Erythroblast (primary cell): ENCODE results near the gene NOP9.

Experiments used
- DNase-seq, 2 experiments: peaks; one replicate each; lab custom pipeline; 2025; lab: John Stamatoyannopoulos, UW
- GATA1 ChIP-seq: IDR thresholded peaks from 2 replicates; pipeline ENCODE4 v1.6.1; 2011; ENCODE audit warnings: low read depth, mild to moderate bottlenecking, control low read depth, low read length, moderate library complexity
- POLR2A ChIP-seq: IDR thresholded peaks from 2 replicates; pipeline ENCODE4 v1.6.1; 2011; ENCODE audit warnings: mild to moderate bottlenecking, low read length

The NOP9 gene

GRCh38 chr14:24312736-24313507, 13.3 kb downstream of the NOP9 start:
- TF ChIP-seq POLR2A (no peak), GATA1 (no peak)
- no peak for DNase-seq

GRCh38 chr14:24313913-24314312, 14.3 kb downstream of the NOP9 start:
- DNase-seq = no peak
- TF ChIP-seq POLR2A = no peak
- no peak for TF ChIP-seq GATA1

GRCh38 chr14:24314377-24315193, 14.9 kb downstream of the NOP9 start:
- no peak for DNase-seq
- TF ChIP-seq GATA1 (no peak), POLR2A (no peak)

DNA sequence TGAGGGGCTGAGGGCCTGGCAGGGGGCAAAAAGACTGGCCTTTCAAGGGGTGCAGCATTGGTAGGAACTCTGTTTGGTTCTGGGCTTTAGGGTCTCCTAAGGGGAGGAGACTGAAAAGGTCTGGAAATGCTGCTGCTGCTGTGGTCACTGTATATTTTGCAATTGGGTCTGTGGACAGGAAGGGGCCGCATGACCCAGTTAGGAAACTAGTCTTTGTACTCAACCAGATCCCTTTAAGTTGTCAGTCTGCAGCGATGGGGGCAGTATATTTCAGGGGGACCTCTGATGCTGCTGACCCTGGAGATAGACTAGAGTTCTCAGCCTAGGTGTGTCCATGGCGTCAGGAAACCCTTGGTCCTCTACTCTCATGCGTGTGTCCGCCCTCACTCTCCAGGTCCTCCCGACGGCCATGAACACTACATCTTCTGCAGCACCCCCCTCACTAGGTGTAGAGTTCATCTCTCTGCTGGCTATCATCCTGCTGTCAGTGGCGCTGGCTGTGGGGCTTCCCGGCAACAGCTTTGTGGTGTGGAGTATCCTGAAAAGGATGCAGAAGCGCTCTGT, 15.7 kb downstream of the NOP9 start:
- DNase-seq = no peak
- TF ChIP-seq GATA1 (no peak), POLR2A (no peak)

GRCh38 chr14:24315807-24316596, 16.4 kb downstream of the NOP9 start:
- peak; percentile 55 to 61 for DNase-seq
- TF ChIP-seq GATA1 (no peak), POLR2A (no peak)

DNA sequence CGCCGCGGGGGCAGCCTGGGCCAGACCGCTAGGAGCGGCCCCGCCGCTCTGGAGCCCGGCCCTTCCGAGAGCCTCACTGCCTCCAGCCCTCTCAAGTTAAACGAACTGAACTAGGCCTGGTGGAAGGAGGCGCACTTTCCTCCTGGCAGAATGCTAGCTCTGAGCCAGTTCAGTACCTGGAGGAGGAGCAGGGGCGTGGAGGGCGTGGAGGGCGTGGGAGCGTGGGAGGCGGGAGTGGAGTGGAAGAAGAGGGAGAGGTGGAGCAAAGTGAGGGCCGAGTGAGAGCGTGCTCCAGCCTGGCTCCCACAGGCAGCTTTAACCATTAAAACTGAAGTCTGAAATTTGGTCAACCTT, 16.9 kb downstream of the NOP9 start:
- no peak for DNase-seq
- TF ChIP-seq POLR2A (no peak), GATA1 (no peak)

GRCh38 chr14:24317141-24317928, 17.7 kb downstream of the NOP9 start:
- TF ChIP-seq POLR2A (no peak), GATA1 (no peak)
- no peak for DNase-seq

GRCh38 chr14:24321212-24321975, 21.7 kb downstream of the NOP9 start:
- TF ChIP-seq POLR2A (no peak), GATA1 (no peak)
- DNase-seq = no peak

- DNase-seq = no peak
- no peak for TF ChIP-seq GATA1
Observed at GRCh38 chr14:24322672-24323071, 23.0 kb downstream of the NOP9 start.

DNA sequence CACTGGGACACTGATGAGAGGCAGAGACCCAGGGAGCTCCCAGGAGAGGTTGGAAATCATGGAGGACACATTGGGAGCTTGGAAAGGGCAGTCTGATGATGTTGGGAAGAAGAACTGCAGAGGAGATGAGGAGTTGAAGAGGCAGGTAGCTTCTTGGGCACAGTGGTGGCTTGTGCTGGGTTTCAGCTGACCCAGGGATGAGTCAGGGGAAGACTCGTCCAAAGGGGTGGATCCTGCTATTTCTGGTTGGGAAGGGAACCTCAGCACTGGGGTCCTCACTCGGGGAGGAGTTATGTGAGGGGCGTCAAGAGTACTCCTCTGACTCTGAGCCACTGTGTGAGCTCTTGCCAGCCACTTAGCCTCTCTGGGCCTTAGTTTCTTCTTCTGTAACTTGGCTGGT, 23.7 kb downstream of the NOP9 start:
- DNase-seq = no peak
- TF ChIP-seq GATA1 = no peak
- no peak for TF ChIP-seq POLR2A

GRCh38 chr14:24324024-24324423, 24.4 kb downstream of the NOP9 start:
- DNase-seq = no peak
- TF ChIP-seq GATA1 (no peak), POLR2A (no peak)

DNA sequence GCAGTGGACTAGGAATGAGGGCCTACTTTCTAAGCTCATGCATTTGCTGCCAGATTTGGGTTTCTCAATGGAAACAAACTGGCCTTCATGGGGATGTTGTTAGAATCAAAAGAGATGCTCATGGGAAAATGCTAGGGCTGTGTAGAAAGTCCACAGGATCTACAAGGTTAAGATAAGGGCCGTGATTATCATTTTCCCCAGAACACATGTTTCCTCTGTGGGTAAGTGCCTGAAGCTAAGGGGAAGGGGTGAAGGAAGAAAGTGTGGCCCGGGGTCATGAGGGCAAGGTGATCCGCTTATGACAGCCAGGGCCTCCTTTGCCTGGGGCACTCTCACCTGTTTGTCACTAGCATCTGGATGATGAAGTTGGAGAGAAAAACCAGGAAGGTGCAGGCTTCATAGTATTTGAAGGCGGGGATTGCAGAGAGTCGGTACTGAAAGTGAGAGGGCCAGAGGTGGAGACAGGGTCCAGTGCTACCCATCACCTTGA, 25.4 kb downstream of the NOP9 start:
- TF ChIP-seq POLR2A (no peak), GATA1 (no peak)
- no peak for DNase-seq
